ENCODE measurements around the gene E2F4. TPM values are rescaled to one million over a fixed set of nuclear protein-coding genes. Genes with fewer than 3 reads are reported as not detected.

The E2F4 gene
- total and polyA plus RNA-seq, 2 of the 13 experiments (the other 11 are each of a cell fraction or from before 2014, with no cell fraction given), result 84.8 to 91.2 TPM

GRCh38 chr16:67167588-67167987 is 24.4 kb upstream of the E2F4 start:
- H3K79me2 ChIP-seq (ENCODE audit: insufficient read depth, low read length), result no peaks in the 10 kb centered on the region
- CTCF ChIA-PET (ENCODE audit: low intra/inter-chr PET ratio, low total read pairs), result no interaction called here
- TF ChIP-seq ZNF333 (CRISPR knock-in tag; IDR thresholded peaks at IDR 0.05; ENCODE audit: borderline replicate concordance) (no peak), PHF8 (CRISPR knock-in tag; IDR thresholded peaks at IDR 0.05) (no peak), THAP8 (CRISPR knock-in tag; IDR thresholded peaks at IDR 0.05; ENCODE audit: borderline replicate concordance) (no peak), POLR2G (IDR thresholded peaks at IDR 0.05; ENCODE audit: low read depth, low read length) (no peak), ZNF337 (CRISPR knock-in tag; IDR thresholded peaks at IDR 0.05; ENCODE audit: borderline replicate concordance, low read depth) (no peak), KDM3A (CRISPR knock-in tag; IDR thresholded peaks at IDR 0.05; ENCODE audit: low read depth) (no peak), DBP (CRISPR knock-in tag; IDR thresholded peaks at IDR 0.05; ENCODE audit: not compliant biosample characterization) (no peak), ZFP36L2 (CRISPR knock-in tag; IDR thresholded peaks at IDR 0.05) (no peak), MAFG (CRISPR knock-in tag; IDR thresholded peaks at IDR 0.05) (no peak), NRL (CRISPR knock-in tag; IDR thresholded peaks at IDR 0.05; ENCODE audit: borderline replicate concordance) (no peak), SMARCC2 (IDR thresholded peaks at IDR 0.05) (no peak), ARNTL (CRISPR knock-in tag; IDR thresholded peaks at IDR 0.05) (no peak), ARID4A (CRISPR knock-in tag; IDR thresholded peaks at IDR 0.05; ENCODE audit: borderline replicate concordance) (no peak), HDAC2 (CRISPR knock-in tag; IDR thresholded peaks at IDR 0.05) (no peak), ZNF839 (CRISPR knock-in tag; IDR thresholded peaks at IDR 0.05; ENCODE audit: borderline replicate concordance) (no peak), ZNF225 (CRISPR knock-in tag; IDR thresholded peaks at IDR 0.05) (no peak), MXI1 (IDR thresholded peaks at IDR 0.05; ENCODE audit: borderline replicate concordance, low read depth, low read length) (no peak), ZNF784 (CRISPR knock-in tag; IDR thresholded peaks at IDR 0.05; ENCODE audit: borderline replicate concordance) (no peak)

More at GRCh38 chr16:67167588-67167987, 24.4 kb upstream of the E2F4 start:
- no TSS peak for BruUV-seq (replicated peaks)
- Histone ChIP-seq H3K36me3 (replicated peaks in 1 of 2; ENCODE audit: control insufficient read depth in 1 of 2, insufficient read depth in 2 of 2, low read length in 2 of 2) (no peaks in the 10 kb centered on the region), H3K27me3 (ENCODE audit: control insufficient read depth in 1 of 2, insufficient read depth in 2 of 2, low read length in 2 of 2) (peaks cover 9 to 40% of the 10 kb centered on the region in 2 experiments), H3K27ac (ENCODE audit: extremely low read length, insufficient read depth, low read length) (no peak overlapping the region), H3K9me3 (ENCODE audit: low read length) (no peaks in the 10 kb centered on the region), H3K4me1 (ENCODE audit: insufficient read depth, low read length) (peaks cover 56% of the 10 kb centered on the region), H4K20me1 (ENCODE audit: insufficient read depth, low read length) (no peaks in the 10 kb centered on the region), H3K9ac (ENCODE audit: insufficient read depth, low read depth, low read length) (no peak overlapping the region), H3K4me3 (replicated peaks in 1 of 3; ENCODE audit: insufficient read depth in 1 of 3, low read depth in 2 of 3, low read length in 3 of 3) (no peak overlapping the region), H2AFZ (ENCODE audit: low read length) (no peak overlapping the region), H3K4me2 (ENCODE audit: low read depth, low read length) (no peak overlapping the region)
- DNase-seq (ENCODE audit: low spot score) (no peak), FAIRE-seq (no peak), ATAC-seq (no peak)
- in situ Hi-C loops (cut with HindIII; ENCODE audit: extremely low pct_ligation_motif_present, low pct_unique_long_range_greater_than_20kb), result no loop called here
- WGBS (ENCODE audit: low lambda C conversion rate), result 36% methylated on average over 3 of the region's 7 CpGs
- intact Hi-C loops (cut with micrococcal nuclease; ENCODE audit: unreplicated experiment), result no loop called here
- POLR2A ChIA-PET, result interaction anchor here (1.2 kb wide), 1 partner anchor 262 kb away, joined by 3 read pairs; no protein-coding TSS in a partner anchor
